Subcutaneous abdominal adipose tissue (tissue), 5 donors: ENCODE measurements around the gene RXRA.

Experiments used
- H3K27ac ChIP-seq: one replicate; pipeline ENCODE4 v1.7.0; 2013; ENCODE audit warnings: low read depth, mild to moderate bottlenecking, inconsistent platforms, low read length, moderate library complexity
- H3K27me3 ChIP-seq, 5 donors: one replicate each; pipeline ENCODE4 v1.7.0; 2013; ENCODE audit warnings: low read length in 5 of 5, inconsistent platforms in 1 of 5; ENCODE audit not compliant: control insufficient read depth in 5 of 5, insufficient read depth in 4 of 5
- H3K36me3 ChIP-seq, 5 donors: one replicate each; pipeline ENCODE4 v1.7.0; 2013; ENCODE audit warnings: low read length in 5 of 5; ENCODE audit not compliant: control insufficient read depth in 5 of 5, insufficient read depth in 5 of 5
- H3K4me1 ChIP-seq, 5 donors: one replicate each; pipeline ENCODE4 v1.7.0; 2013; ENCODE audit warnings: low read length in 5 of 5, mild to moderate bottlenecking in 3 of 5, moderate library complexity in 1 of 5; ENCODE audit not compliant: control insufficient read depth in 5 of 5, insufficient read depth in 5 of 5
- H3K4me3 ChIP-seq, 5 donors: one replicate each; pipeline ENCODE4 v1.7.0; 2013; ENCODE audit warnings: low read length in 5 of 5, low read depth in 1 of 5
- H3K9ac ChIP-seq, 5 donors: one replicate each; pipeline ENCODE4 v1.7.0; 2013; ENCODE audit warnings: low read length in 5 of 5, mild to moderate bottlenecking in 4 of 5, moderate library complexity in 3 of 5
- H3K9me3 ChIP-seq, 5 donors: one replicate each; pipeline ENCODE4 v1.7.0; 2013; ENCODE audit warnings: low read length in 5 of 5; ENCODE audit not compliant: control insufficient read depth in 5 of 5
- donor health status: healthy.
- donor health status: healthy.
- donor health status: healthy.
- donor health status: healthy.
- donor health status: healthy.

The RXRA gene

GRCh38 chr9:134323741-134324358 is 2.4 kb upstream of the RXRA start:
- H3K36me3 ChIP-seq: no peaks in the 10 kb centered on the region
- H3K27ac ChIP-seq: peak overlapping the region; percentile 88
- no peak overlapping the region for H3K9ac ChIP-seq
- no peaks in the 10 kb centered on the region for H3K27me3 ChIP-seq
- no peak overlapping the region for H3K4me3 ChIP-seq
- H3K9me3 ChIP-seq: no peaks in the 10 kb centered on the region
- H3K4me1 ChIP-seq: peaks cover 6 to 56% (median 47%) of the 10 kb centered on the region in 5 donors

DNA sequence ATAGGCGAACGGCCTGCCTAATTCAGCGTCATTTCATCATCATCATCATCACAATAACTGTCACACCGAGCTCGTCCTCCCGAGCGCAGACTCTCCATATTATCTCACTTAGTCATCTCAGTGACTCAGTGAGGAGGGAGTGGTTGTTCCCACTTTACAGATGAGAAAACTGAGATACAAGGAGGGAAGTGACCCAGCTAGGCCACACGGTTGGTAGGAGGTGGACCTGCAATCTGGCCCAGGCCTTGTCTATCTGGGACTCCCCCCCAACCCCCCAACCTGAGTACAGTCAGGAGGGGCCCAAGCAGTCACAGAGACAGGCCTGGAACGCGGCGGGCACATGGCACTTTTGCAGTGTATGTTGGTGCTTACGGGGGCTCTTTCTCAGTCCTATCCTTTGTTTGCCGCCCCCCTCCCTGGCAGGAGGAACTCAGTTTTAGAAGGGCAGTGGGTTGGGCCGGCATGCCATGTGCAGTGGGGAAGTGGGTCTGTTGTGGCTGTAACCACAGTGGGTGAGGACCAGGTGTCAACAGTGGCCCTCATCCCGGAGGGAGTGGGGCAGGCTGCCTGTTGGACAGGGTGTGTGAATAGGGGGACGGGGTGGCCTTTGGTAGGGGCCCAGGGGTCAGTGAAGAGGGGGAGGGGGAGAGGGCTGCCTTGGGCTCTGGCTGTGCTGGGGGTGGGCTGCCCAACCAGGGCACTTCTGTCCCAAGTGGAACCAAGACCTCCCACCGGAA is 1.7 kb upstream of the RXRA start:
- Histone ChIP-seq H3K9ac (peak overlapping the region in 3 of 5 donors; percentile 75 to 90 (median 86)), H3K4me3 (peak overlapping the region in 3 of 5 donors; percentile 75 to 80 (median 77)), H3K4me1 (peaks cover 7 to 63% (median 54%) of the 10 kb centered on the region in 5 donors), H3K27me3 (no peaks in the 10 kb centered on the region), H3K9me3 (no peaks in the 10 kb centered on the region), H3K36me3 (no peaks in the 10 kb centered on the region), H3K27ac (peak overlapping the region; percentile 88)

DNA sequence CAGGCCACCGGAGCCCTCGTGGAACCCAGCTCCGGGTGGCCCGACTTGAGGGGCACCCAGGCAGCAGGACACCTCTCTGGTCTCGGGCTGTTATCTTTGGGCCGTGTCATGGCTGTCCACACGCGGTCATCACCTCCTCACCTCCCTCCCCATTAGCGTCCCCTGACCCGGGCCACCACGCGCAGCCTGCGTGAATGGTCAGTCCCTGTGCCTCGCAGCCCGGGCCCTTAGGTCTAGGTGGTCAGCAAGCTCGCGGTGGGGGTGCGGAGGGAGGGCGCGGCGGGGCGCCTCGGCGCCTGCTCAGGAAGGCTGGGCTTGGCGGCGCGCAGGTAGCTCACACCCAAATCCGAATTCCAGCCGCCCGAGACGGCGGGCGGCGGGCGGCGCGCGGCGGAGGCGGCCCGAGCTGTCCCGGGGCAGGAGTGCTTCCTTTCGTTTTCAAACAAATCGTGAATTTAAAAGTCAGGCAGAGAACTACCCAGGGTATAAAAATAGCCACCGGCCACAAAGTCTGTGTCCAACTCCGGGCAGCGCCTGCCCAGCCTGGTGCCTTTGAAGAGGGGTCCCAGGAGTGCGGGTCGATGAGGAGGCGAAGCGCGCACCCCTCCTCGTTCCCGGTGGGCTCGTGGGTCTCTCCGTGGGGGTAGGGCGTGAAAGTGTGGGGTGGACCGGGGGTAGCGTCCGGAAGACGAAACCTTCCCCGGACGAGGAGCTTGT is 1.0 kb upstream of the RXRA start:
- H3K9ac ChIP-seq: peak overlapping the region; percentile 75 to 90 (median 81)
- no peaks in the 10 kb centered on the region for H3K36me3 ChIP-seq
- no peaks in the 10 kb centered on the region for H3K9me3 ChIP-seq
- H3K27ac ChIP-seq: peak overlapping the region; percentile 88
- peaks cover 13 to 70% (median 61%) of the 10 kb centered on the region in 5 donors for H3K4me1 ChIP-seq
- H3K27me3 ChIP-seq: no peaks in the 10 kb centered on the region
- peak overlapping the region in 4 of 5 donors; percentile 75 to 80 (median 78) for H3K4me3 ChIP-seq

DNA sequence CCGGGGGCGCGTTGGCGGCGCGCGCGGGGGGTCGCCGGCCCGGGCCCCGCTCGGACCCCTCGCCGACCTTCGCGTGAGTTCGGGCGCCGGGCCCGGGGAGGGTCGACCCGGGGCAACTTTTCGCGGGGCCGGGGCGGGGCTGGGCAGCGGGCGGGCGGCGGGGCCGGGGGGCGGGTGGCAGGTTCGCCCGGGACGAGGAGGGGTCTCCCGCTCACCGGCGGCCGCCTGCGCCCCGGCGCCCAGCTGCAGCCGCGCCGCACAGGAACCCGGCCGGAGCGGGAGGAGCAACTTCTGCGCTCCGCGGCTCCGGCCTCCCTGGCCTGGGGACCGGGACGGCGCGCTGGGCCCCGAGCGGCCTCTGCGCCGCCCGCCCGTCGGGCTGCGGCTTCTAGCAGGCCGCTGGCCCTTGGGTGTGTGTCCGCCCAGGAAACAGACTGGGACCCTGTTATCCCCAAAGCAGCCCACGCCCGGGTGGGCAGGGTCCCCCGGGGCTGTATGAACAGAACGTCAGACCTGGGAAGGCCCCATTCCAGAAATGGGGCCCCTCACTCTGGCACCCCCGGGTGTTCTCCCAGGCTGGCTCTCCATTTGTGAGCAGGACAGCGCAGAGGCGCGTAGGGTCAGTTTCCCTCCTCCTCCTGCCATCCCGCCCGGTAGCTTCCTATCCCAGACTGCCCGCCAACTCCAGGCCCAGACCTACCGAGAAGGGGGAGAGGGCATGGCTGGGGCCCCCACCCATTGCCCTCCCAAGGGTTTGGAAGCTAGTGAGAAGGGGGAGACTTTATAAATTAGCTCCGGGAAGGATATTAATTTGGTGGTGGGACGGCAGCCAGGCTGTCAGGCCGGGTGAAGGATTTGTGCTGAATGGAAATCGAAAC is 708 bp downstream of the RXRA start:
- Histone ChIP-seq H3K4me3 (peak overlapping the region; percentile 72 to 84 (median 78)), H3K36me3 (no peaks in the 10 kb centered on the region), H3K27me3 (no peaks in the 10 kb centered on the region), H3K9ac (peak overlapping the region; percentile 56 to 89 (median 83)), H3K4me1 (peaks cover 15 to 83% (median 75%) of the 10 kb centered on the region in 5 donors), H3K9me3 (no peaks in the 10 kb centered on the region), H3K27ac (peak overlapping the region; percentile 94)

DNA sequence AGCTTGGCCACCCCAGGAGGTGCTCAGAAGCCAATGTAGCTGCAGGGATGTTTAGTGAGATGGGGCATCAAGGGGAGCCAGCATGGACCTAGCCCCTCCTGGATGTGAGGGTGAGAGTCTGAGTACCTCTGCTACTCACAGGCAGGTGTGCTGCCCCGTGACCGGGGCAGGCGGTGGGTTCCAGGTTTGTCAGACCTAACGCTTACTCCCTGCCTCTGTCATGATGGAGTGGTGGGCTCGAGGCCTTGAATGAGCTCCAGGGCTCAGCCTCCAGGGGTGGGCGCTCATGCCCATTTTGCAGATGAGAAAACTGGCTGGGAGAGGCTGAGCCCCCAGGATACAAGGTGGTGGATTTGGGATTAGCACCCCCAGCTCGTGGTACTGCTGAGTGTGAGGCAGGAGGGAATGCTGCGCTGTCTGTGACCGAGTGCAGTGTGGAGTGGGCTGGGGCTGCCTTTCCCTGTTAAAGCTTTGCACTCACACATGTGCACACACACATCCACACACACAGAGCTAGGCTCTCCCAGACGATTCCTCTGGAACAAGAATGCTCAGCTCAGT is 1.5 kb downstream of the RXRA start:
- peaks cover 19 to 89% (median 83%) of the 10 kb centered on the region in 5 donors for H3K4me1 ChIP-seq
- peak overlapping the region; percentile 72 to 84 (median 78) for H3K4me3 ChIP-seq
- peak overlapping the region; percentile 56 to 89 (median 83) for H3K9ac ChIP-seq

DNA sequence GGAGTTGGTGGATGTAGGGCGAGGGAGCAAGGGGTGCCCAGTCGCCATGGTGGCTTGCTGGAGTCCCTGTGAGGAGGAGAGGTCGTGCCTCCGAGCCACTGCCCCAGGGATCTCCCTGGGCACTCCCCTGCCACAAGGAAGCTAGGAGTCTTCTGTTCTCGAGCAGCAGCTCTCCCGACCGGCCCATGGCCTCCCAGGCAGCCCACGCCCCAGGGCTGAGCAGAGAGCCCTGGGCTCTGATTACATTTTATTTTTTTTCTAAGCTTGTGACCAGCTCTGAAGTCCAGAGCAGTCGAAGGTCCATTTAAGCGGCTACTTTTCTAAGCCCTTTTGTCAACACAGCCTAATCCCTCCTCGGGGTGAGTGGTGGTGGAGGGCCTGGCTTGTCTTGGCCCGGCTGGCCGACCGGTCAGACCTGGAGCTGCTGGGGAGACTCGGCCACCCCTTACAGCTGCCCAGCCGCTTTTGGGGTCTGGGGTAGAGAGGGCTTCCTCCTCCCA is 2.1 kb downstream of the RXRA start:
- Histone ChIP-seq H3K4me1 (peaks cover 20 to 89% (median 84%) of the 10 kb centered on the region in 5 donors), H3K27me3 (no peaks in the 10 kb centered on the region), H3K27ac (peak overlapping the region; percentile 94)

More for the DNA sequence above, 1.5 kb downstream of the RXRA start:
- peak overlapping the region; percentile 94 for H3K27ac ChIP-seq
- H3K36me3 ChIP-seq: no peaks in the 10 kb centered on the region
- H3K9me3 ChIP-seq: no peaks in the 10 kb centered on the region
- no peaks in the 10 kb centered on the region for H3K27me3 ChIP-seq

DNA sequence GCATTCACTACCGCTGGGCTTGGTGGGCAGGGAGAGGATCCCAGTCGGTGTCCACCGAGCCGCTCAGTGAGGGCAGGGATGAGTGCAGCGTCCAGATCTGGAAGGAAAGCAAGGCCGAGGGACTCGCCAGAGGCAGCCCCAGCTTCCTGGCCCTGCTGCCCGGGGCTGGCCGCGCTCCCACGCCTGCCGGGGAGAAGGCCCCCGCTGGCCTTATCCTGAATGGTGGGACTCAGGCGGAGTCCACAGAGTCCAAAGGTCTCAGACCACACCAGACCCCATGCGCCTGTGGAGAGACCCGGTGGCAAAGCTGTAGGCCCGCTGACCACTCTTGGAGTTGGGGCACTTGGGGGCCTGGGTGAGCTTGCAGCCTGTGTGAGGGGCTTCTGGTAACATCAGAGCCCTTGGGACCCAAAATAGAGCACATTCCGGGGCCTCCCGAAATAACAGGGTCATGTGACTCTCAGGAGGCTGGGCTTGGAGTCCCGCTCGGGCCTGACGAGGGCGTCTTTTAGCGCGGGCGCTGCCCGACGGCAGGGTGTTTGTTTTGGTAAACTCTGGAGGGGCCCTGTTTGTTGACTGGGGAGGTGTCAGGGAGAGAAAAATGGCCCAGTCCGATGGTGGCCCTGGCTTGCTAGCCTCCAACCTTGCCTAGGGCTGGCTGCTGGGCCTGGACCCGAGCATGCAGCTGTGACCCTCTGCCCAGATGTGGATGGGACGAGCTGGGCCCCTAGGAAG is 2.8 kb downstream of the RXRA start:
- H3K36me3 ChIP-seq: no peaks in the 10 kb centered on the region
- no peaks in the 10 kb centered on the region for H3K9me3 ChIP-seq
- peak overlapping the region in 4 of 5 donors; percentile 75 to 84 (median 78) for H3K4me3 ChIP-seq
- H3K27me3 ChIP-seq: no peaks in the 10 kb centered on the region
- peak overlapping the region; percentile 94 for H3K27ac ChIP-seq
- peak overlapping the region; percentile 56 to 89 (median 83) for H3K9ac ChIP-seq
- peaks cover 20 to 89% (median 84%) of the 10 kb centered on the region in 5 donors for H3K4me1 ChIP-seq

More for the DNA sequence above, 2.1 kb downstream of the RXRA start:
- Histone ChIP-seq H3K9me3 (no peaks in the 10 kb centered on the region), H3K4me3 (peak overlapping the region; percentile 72 to 84 (median 78)), H3K9ac (peak overlapping the region; percentile 56 to 89 (median 83)), H3K36me3 (no peaks in the 10 kb centered on the region)

- peak overlapping the region; percentile 94 for H3K27ac ChIP-seq
- no peaks in the 10 kb centered on the region for H3K9me3 ChIP-seq
- H3K9ac ChIP-seq: peak overlapping the region; percentile 48 to 89 (median 83)
- no peaks in the 10 kb centered on the region for H3K27me3 ChIP-seq
- H3K36me3 ChIP-seq: no peaks in the 10 kb centered on the region
- H3K4me1 ChIP-seq: peaks cover 23 to 89% (median 84%) of the 10 kb centered on the region in 5 donors
- peak overlapping the region in 4 of 5 donors; percentile 75 to 84 (median 78) for H3K4me3 ChIP-seq
Measured at GRCh38 chr9:134329576-134329855, 3.3 kb downstream of the RXRA start.
